ENCODE data around the gene PDYN.
A peak's percentile ranks its signal among the peaks of the same experiment; 100 is the strongest.

The PDYN gene

GRCh38 chr20:1934721-1935573, 58.9 kb downstream of the PDYN start:
- Histone ChIP-seq H3K4me3 (ENCODE audit: low read depth, low read length) (peak overlapping the region; percentile 40; the same call in 1 of the 2 replicates), H3K4me1 (ENCODE audit: control insufficient read depth, insufficient read depth, low read length, unreplicated experiment) (peaks cover 27% of the 10 kb centered on the region), H3K27ac (ENCODE audit: low read depth, low read length) (peak overlapping the region; percentile 94)

GRCh38 chr20:1934156-1934555, 59.7 kb downstream of the PDYN start:
- Histone ChIP-seq H3K79me2 (ENCODE audit: control insufficient read depth, insufficient read depth, low read length, unreplicated experiment) (no peaks in the 10 kb centered on the region), H3K27ac (ENCODE audit: low read depth, low read length) (peak overlapping the region; percentile 94), H3K27me3 (ENCODE audit: insufficient read depth, low read length) (no peaks in the 10 kb centered on the region), H3K4me1 (ENCODE audit: control insufficient read depth, insufficient read depth, low read length, unreplicated experiment) (peaks cover 27% of the 10 kb centered on the region), H3K4me3 (ENCODE audit: low read depth, low read length) (peak overlapping the region; percentile 40; the same call in 1 of the 2 replicates), H2AFZ (ENCODE audit: low read length, unreplicated experiment) (no peak overlapping the region), H3K36me3 (ENCODE audit: insufficient read depth, low read length) (no peaks in the 10 kb centered on the region)

More at GRCh38 chr20:1934721-1935573, 58.9 kb downstream of the PDYN start:
- H3K27me3 ChIP-seq (ENCODE audit: insufficient read depth, low read length), result no peaks in the 10 kb centered on the region
- H3K36me3 ChIP-seq (ENCODE audit: insufficient read depth, low read length), result no peaks in the 10 kb centered on the region
- no peaks in the 10 kb centered on the region for H3K79me2 ChIP-seq (ENCODE audit: control insufficient read depth, insufficient read depth, low read length, unreplicated experiment)
- H2AFZ ChIP-seq (ENCODE audit: low read length, unreplicated experiment), result no peak overlapping the region

GRCh38 chr20:1933465-1933870, 60.4 kb downstream of the PDYN start:
- Histone ChIP-seq H3K4me3 (ENCODE audit: low read depth, low read length) (no peak overlapping the region), H2AFZ (ENCODE audit: low read length, unreplicated experiment) (no peak overlapping the region), H3K27ac (ENCODE audit: low read depth, low read length) (peak overlapping the region; percentile 94), H3K36me3 (ENCODE audit: insufficient read depth, low read length) (no peaks in the 10 kb centered on the region), H3K79me2 (ENCODE audit: control insufficient read depth, insufficient read depth, low read length, unreplicated experiment) (no peaks in the 10 kb centered on the region), H3K27me3 (ENCODE audit: insufficient read depth, low read length) (no peaks in the 10 kb centered on the region), H3K4me1 (ENCODE audit: control insufficient read depth, insufficient read depth, low read length, unreplicated experiment) (peaks cover 27% of the 10 kb centered on the region)

GRCh38 chr20:1932971-1933370, 60.9 kb downstream of the PDYN start:
- H2AFZ ChIP-seq (ENCODE audit: low read length, unreplicated experiment), result no peak overlapping the region
- H3K27ac ChIP-seq (ENCODE audit: low read depth, low read length), result peak overlapping the region; percentile 94; the same call in 1 of the 2 replicates
- H3K79me2 ChIP-seq (ENCODE audit: control insufficient read depth, insufficient read depth, low read length, unreplicated experiment), result no peaks in the 10 kb centered on the region
- peaks cover 27% of the 10 kb centered on the region for H3K4me1 ChIP-seq (ENCODE audit: control insufficient read depth, insufficient read depth, low read length, unreplicated experiment)
- H3K27me3 ChIP-seq (ENCODE audit: insufficient read depth, low read length), result no peaks in the 10 kb centered on the region
- no peak overlapping the region for H3K4me3 ChIP-seq (ENCODE audit: low read depth, low read length)
- no peaks in the 10 kb centered on the region for H3K36me3 ChIP-seq (ENCODE audit: insufficient read depth, low read length)

GRCh38 chr20:1931830-1932229, 62.0 kb downstream of the PDYN start:
- H3K36me3 ChIP-seq (ENCODE audit: insufficient read depth, low read length), result no peaks in the 10 kb centered on the region
- no peak overlapping the region for H2AFZ ChIP-seq (ENCODE audit: low read length, unreplicated experiment)
- H3K4me3 ChIP-seq (ENCODE audit: low read depth, low read length), result no peak overlapping the region
- H3K27ac ChIP-seq (ENCODE audit: low read depth, low read length), result no peak overlapping the region
- H3K4me1 ChIP-seq (ENCODE audit: control insufficient read depth, insufficient read depth, low read length, unreplicated experiment), result peaks cover 27% of the 10 kb centered on the region
- H3K79me2 ChIP-seq (ENCODE audit: control insufficient read depth, insufficient read depth, low read length, unreplicated experiment), result no peaks in the 10 kb centered on the region
- H3K27me3 ChIP-seq (ENCODE audit: insufficient read depth, low read length), result no peaks in the 10 kb centered on the region

GRCh38 chr20:1930165-1930564, 63.7 kb downstream of the PDYN start:
- no peaks in the 10 kb centered on the region for H3K36me3 ChIP-seq (ENCODE audit: insufficient read depth, low read length)
- no peak overlapping the region for H3K4me3 ChIP-seq (ENCODE audit: low read depth, low read length)
- H3K27ac ChIP-seq (ENCODE audit: low read depth, low read length), result no peak overlapping the region
- H3K4me1 ChIP-seq (ENCODE audit: control insufficient read depth, insufficient read depth, low read length, unreplicated experiment), result peaks cover 22% of the 10 kb centered on the region
- no peaks in the 10 kb centered on the region for H3K27me3 ChIP-seq (ENCODE audit: insufficient read depth, low read length)
- H3K79me2 ChIP-seq (ENCODE audit: control insufficient read depth, insufficient read depth, low read length, unreplicated experiment), result no peaks in the 10 kb centered on the region
- no peak overlapping the region for H2AFZ ChIP-seq (ENCODE audit: low read length, unreplicated experiment)

GRCh38 chr20:1929460-1929859, 64.4 kb downstream of the PDYN start:
- Histone ChIP-seq H3K27ac (ENCODE audit: low read depth, low read length) (no peak overlapping the region), H2AFZ (ENCODE audit: low read length, unreplicated experiment) (no peak overlapping the region)

GRCh38 chr20:1928782-1929181, 65.1 kb downstream of the PDYN start:
- Histone ChIP-seq H3K27ac (ENCODE audit: low read depth, low read length) (no peak overlapping the region), H3K4me1 (ENCODE audit: control insufficient read depth, insufficient read depth, low read length, unreplicated experiment) (peaks cover 10% of the 10 kb centered on the region), H3K79me2 (ENCODE audit: control insufficient read depth, insufficient read depth, low read length, unreplicated experiment) (no peaks in the 10 kb centered on the region), H3K27me3 (ENCODE audit: insufficient read depth, low read length) (no peaks in the 10 kb centered on the region), H3K4me3 (ENCODE audit: low read depth, low read length) (no peak overlapping the region), H3K36me3 (ENCODE audit: insufficient read depth, low read length) (no peaks in the 10 kb centered on the region), H2AFZ (ENCODE audit: low read length, unreplicated experiment) (no peak overlapping the region)

More at GRCh38 chr20:1929460-1929859, 64.4 kb downstream of the PDYN start:
- Histone ChIP-seq H3K4me3 (ENCODE audit: low read depth, low read length) (no peak overlapping the region), H3K4me1 (ENCODE audit: control insufficient read depth, insufficient read depth, low read length, unreplicated experiment) (peaks cover 16% of the 10 kb centered on the region), H3K27me3 (ENCODE audit: insufficient read depth, low read length) (no peaks in the 10 kb centered on the region), H3K36me3 (ENCODE audit: insufficient read depth, low read length) (no peaks in the 10 kb centered on the region), H3K79me2 (ENCODE audit: control insufficient read depth, insufficient read depth, low read length, unreplicated experiment) (no peaks in the 10 kb centered on the region)
